B cell (primary cell): Measurements from ENCODE around the gene NUDT4. TPM values are rescaled to one million over a fixed set of nuclear protein-coding genes. Genes with fewer than 3 reads are reported as not detected.

ENCODE experiments used
- ATAC-seq: fragments of 200-7000 bp; cut with Tn5 transposase; one replicate; pipeline ENCODE4 v1.10.0; 2021; ENCODE audit warnings: low read depth, mild to moderate bottlenecking, moderate number of reproducible peaks, moderate library complexity
- CTCF ChIA-PET: fragments of 350-600 bp; sonication (Branson Sonifier 250); formaldehyde crosslinking; loops from one replicate; lab custom pipeline; 2021; ENCODE audit warnings: antibody characterized with exemption, inconsistent platforms; lab: Charles Lee
- POLR2A ChIA-PET: fragments of 350-600 bp; sonication (Branson Sonifier 250); formaldehyde crosslinking; loops from one replicate; lab custom pipeline; 2021; ENCODE audit warnings: antibody characterized with exemption; lab: Charles Lee
- DNase-seq: peaks from one replicate; pipeline ENCODE4 v3.0.0; 2013
- H2AFZ ChIP-seq: 2 replicates; pipeline ENCODE4 v1.6.1; 2012; ENCODE audit warnings: mild to moderate bottlenecking, low read depth, low read length; ENCODE audit not compliant: insufficient read depth, poor library complexity, severe bottlenecking
- H3K27ac ChIP-seq, 2 donors: 1 replicate in 1 of 2; 2 replicates in 1 of 2; pipeline ENCODE4 v1.5.1; 2012 to 2013; ENCODE audit warnings: low read length in 2 of 2, mild to moderate bottlenecking in 2 of 2, moderate library complexity in 1 of 2
- H3K27me3 ChIP-seq, 4 experiments: fragments of 200-600 bp in 1 of 4; sonication (generic) in 1 of 4; replicated peaks in 1 of 4; 1 replicate in 2 of 4; 2 replicates in 2 of 4; pipeline versions ENCODE4 v1.6.1 to v1.7.0; 2013 to 2016; ENCODE audit warnings: low read length in 3 of 4, mild to moderate bottlenecking in 2 of 4, mixed read lengths in 1 of 4, moderate library complexity in 1 of 4; ENCODE audit not compliant: insufficient read depth in 4 of 4, control insufficient read depth in 3 of 4; ENCODE audit errors: control extremely low read depth in 1 of 4
- H3K36me3 ChIP-seq, 2 experiments: replicated peaks in 1 of 2; 1 replicate in 1 of 2; 2 replicates in 1 of 2; pipeline versions ENCODE4 v1.6.1 to v1.7.1; 2013; ENCODE audit warnings: low read length in 1 of 2; ENCODE audit not compliant: insufficient read depth in 2 of 2, control insufficient read depth in 1 of 2; ENCODE audit errors: control extremely low read depth in 1 of 2, extremely low read depth in 1 of 2
- H3K4me1 ChIP-seq, 2 donors: fragments of 200-600 bp in 1 of 2; sonication (generic) in 1 of 2; 1 replicate in 1 of 2; 2 replicates in 1 of 2; pipeline versions ENCODE4 v1.5.1 to v1.6.1; 2013 to 2017; ENCODE audit warnings: low read length in 2 of 2; ENCODE audit not compliant: control insufficient read depth in 2 of 2, insufficient read depth in 2 of 2
- H3K4me2 ChIP-seq: replicated peaks from 2 replicates; pipeline ENCODE3; 2012; ENCODE audit warnings: mild to moderate bottlenecking, low read depth, low read length; ENCODE audit not compliant: poor library complexity, severe bottlenecking
- H3K4me3 ChIP-seq, 5 experiments: fragments of 200-600 bp in 1 of 5; sonication (generic) in 1 of 5; 1 replicate in 3 of 5; 2 replicates in 2 of 5; pipeline versions ENCODE4 v1.5.1 to v1.7.0; 2011 to 2016; ENCODE audit warnings: low read length in 4 of 5, mild to moderate bottlenecking in 4 of 5, low read depth in 2 of 5, control low read depth in 1 of 5, moderate library complexity in 1 of 5; ENCODE audit not compliant: insufficient read depth in 1 of 5; ENCODE audit errors: control extremely low read depth in 1 of 5, extremely low read depth in 1 of 5
- H3K79me2 ChIP-seq: fragments of 200-600 bp; sonication (generic); one replicate; pipeline ENCODE4 v1.6.0; 2016; ENCODE audit warnings: low read length; ENCODE audit not compliant: control insufficient read depth, insufficient read depth
- H3K9ac ChIP-seq: fragments of 200-600 bp; sonication (generic); 2 replicates; pipeline ENCODE4 v1.6.1; 2017; ENCODE audit warnings: mild to moderate bottlenecking, low read length, moderate library complexity
- H3K9me3 ChIP-seq, 3 donors: one replicate each; pipeline versions ENCODE4 v1.6.1 to v1.7.1; 2013; ENCODE audit warnings: low read length in 2 of 3; ENCODE audit not compliant: control insufficient read depth in 2 of 3, insufficient read depth in 1 of 3; ENCODE audit errors: control extremely low read depth in 1 of 3
- H4K20me1 ChIP-seq: 2 replicates; pipeline ENCODE4 v1.6.0; 2012; ENCODE audit warnings: mild to moderate bottlenecking, low read length; ENCODE audit not compliant: insufficient read depth, control insufficient read depth, poor library complexity, severe bottlenecking
- H3K27ac Mint-ChIP-seq: one replicate; pipeline ENCODE4 v1.8.0; 2021; ENCODE audit warnings: mixed read lengths
- H3K27me3 Mint-ChIP-seq: one replicate; pipeline ENCODE4 v1.8.0; 2021; ENCODE audit warnings: mixed read lengths
- H3K4me1 Mint-ChIP-seq: one replicate; pipeline ENCODE4 v1.8.0; 2021; ENCODE audit warnings: mixed read lengths
- H3K4me3 Mint-ChIP-seq: one replicate; pipeline ENCODE4 v1.8.0; 2021; ENCODE audit warnings: mixed read lengths
- H3K9me3 Mint-ChIP-seq: one replicate; pipeline ENCODE4 v1.8.0; 2022; ENCODE audit warnings: mixed read lengths; ENCODE audit not compliant: insufficient read depth
- CTCF ChIP-seq: fragments of 200-600 bp; IDR thresholded peaks from one replicate; pipeline ENCODE4 v1.8.0; 2022; ENCODE audit warnings: antibody characterized with exemption, mild to moderate bottlenecking
- EZH2 ChIP-seq: IDR thresholded peaks from 2 replicates; pipeline ENCODE4 v1.6.1; 2012; ENCODE audit warnings: borderline replicate concordance, low read depth, mild to moderate bottlenecking, moderate library complexity, low read length; ENCODE audit not compliant: insufficient read depth, poor library complexity, severe bottlenecking
- WGBS: methylation state at CpG from one replicate; pipeline ENCODE4 v1.1.5; 2013; ENCODE audit warnings: missing lambda C conversion rate; ENCODE audit not compliant: insufficient coverage; 5-methylcytosine and 5-hydroxymethylcytosine counted together
- intact Hi-C: fragments of 100-400 bp; cut with micrococcal nuclease; formaldehyde crosslinking; loops from one replicate; pipeline ENCODE4 v1.10.0; 2022
- polyA plus RNA-seq: library from polyadenylated mRNA; depleted of rRNA; stranded (reverse); fragments of >200 nt; gene quantifications from 2 replicates; pipeline ENCODE4 v1.2.3, GENCODE V29; 2012
- total RNA-seq, 2 donors: library from RNA; stranded (reverse); fragments of 120-200 nt in 1 of 2; gene quantifications; 1 replicate in 1 of 2; 2 replicates in 1 of 2; pipeline versions ENCODE4 v1.2.3 to v1.2.4, GENCODE V29; 2013 to 2022

The NUDT4 gene
- total and polyA plus RNA-seq, 2 donors (not counting 1 experiment from before 2014, with no cell fraction given), result 18.3 to 56.8 TPM

- Mint-ChIP-seq H3K9me3 (no peaks in the 10 kb centered on the region), H3K4me3 (no peak overlapping the region), H3K27me3 (peaks cover 8% of the 10 kb centered on the region), H3K4me1 (no peaks in the 10 kb centered on the region), H3K27ac (no peak overlapping the region)
- DNase-seq (no peak), ATAC-seq (no peak)
- ChIA-PET CTCF (no interaction called here), POLR2A (no interaction called here)
- intact Hi-C loops, result no loop called here
- no peaks in the 10 kb centered on the region for H3K4me1 ChIP-seq
- H3K4me3 ChIP-seq, result no peak overlapping the region
- no peaks in the 10 kb centered on the region for H4K20me1 ChIP-seq
- TF ChIP-seq EZH2 (no peak), CTCF (no peak)
- no peaks in the 10 kb centered on the region for H3K9me3 ChIP-seq
- no peak overlapping the region for H2AFZ ChIP-seq
- no peak overlapping the region for H3K9ac ChIP-seq
- 88% methylated on average over 1 of the region's 3 CpGs for WGBS
- no peaks in the 10 kb centered on the region for H3K36me3 ChIP-seq
- no peaks in the 10 kb centered on the region for H3K27me3 ChIP-seq
- no peak overlapping the region for H3K4me2 ChIP-seq
- H3K79me2 ChIP-seq, result no peaks in the 10 kb centered on the region
- no peak overlapping the region for H3K27ac ChIP-seq
These were observed 44.7 kb upstream of the NUDT4 start for GRCh38 chr12:93333054-93333453.

DNA sequence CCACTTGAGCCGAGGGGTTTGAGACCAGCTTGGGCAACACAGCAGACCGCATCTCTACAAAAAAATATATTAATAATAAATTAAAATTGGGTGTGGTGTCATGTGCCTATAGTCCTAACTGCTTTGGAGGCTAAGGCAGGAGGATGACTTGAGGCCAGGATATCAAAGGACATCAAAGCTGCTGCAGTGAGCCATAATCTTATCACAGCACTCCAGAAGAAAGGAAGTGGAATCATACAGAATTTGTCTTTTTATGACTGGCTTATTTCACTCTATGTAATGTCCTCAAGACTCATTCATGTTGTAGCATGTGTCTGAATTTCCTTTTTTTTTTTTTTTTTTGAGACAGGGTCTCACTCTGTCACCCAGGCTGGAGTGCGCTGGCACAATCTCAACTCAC, 43.9 kb upstream of the NUDT4 start:
- ATAC-seq (no peak), DNase-seq (no peak)
- Mint-ChIP-seq H3K4me1 (no peaks in the 10 kb centered on the region), H3K27me3 (peaks cover 8% of the 10 kb centered on the region), H3K4me3 (no peak overlapping the region), H3K27ac (no peak overlapping the region), H3K9me3 (no peaks in the 10 kb centered on the region)
- intact Hi-C loops, result no loop called here
- Histone ChIP-seq H3K36me3 (no peaks in the 10 kb centered on the region), H3K4me1 (no peaks in the 10 kb centered on the region), H3K9me3 (no peaks in the 10 kb centered on the region), H4K20me1 (no peaks in the 10 kb centered on the region), H3K4me2 (no peak overlapping the region), H3K27me3 (no peaks in the 10 kb centered on the region), H3K4me3 (no peak overlapping the region), H3K27ac (no peak overlapping the region), H3K9ac (no peak overlapping the region), H3K79me2 (no peaks in the 10 kb centered on the region), H2AFZ (no peak overlapping the region)
- ChIA-PET CTCF (interaction anchor here (0.7 kb wide), 1 partner anchor 37 kb away, joined by 3 read pairs; no protein-coding TSS in a partner anchor), POLR2A (interaction anchor here (0.5 kb wide), 1 partner anchor 1609 kb away, joined by 4 read pairs; no protein-coding TSS in a partner anchor)
- no peak for TF ChIP-seq CTCF
- WGBS, result no CpG with 5 or more reads among the region's 3 CpGs
